Erythroblast (primary cell): Measurements from ENCODE around the gene SUPT20HL1.

Experiments used
- GATA1 ChIP-seq: IDR thresholded peaks from 2 replicates; pipeline ENCODE4 v1.6.1; 2011; ENCODE audit warnings: low read depth, mild to moderate bottlenecking, control low read depth, low read length, moderate library complexity
- POLR2A ChIP-seq: IDR thresholded peaks from 2 replicates; pipeline ENCODE4 v1.6.1; 2011; ENCODE audit warnings: mild to moderate bottlenecking, low read length

- TF ChIP-seq POLR2A (no peak), GATA1 (no peak)
Observed at GRCh38 chrX:24355095-24355494, 5.3 kb upstream of the SUPT20HL1 start.
